Spleen (tissue), 11 donors: ENCODE data around the gene UROC1. TPM values are rescaled to one million over a fixed set of nuclear protein-coding genes. Genes with fewer than 3 reads are reported as not detected.

Experiments used
- DNase-seq: peaks from one replicate; pipeline ENCODE4 v3.0.0-alpha.2; 2020
- H3K27ac ChIP-seq, 8 donors: fragments of 200-600 bp; sonication (generic) in 7 of 8; 1 replicate in 4 of 8; 2 replicates in 4 of 8; pipeline versions ENCODE4 v1.5.0 to v1.8.0; 2016 to 2021; ENCODE audit warnings: inconsistent platforms in 4 of 8, mild to moderate bottlenecking in 4 of 8, moderate library complexity in 1 of 8
- H3K27me3 ChIP-seq, 7 donors: fragments of 200-600 bp; sonication (generic) in 6 of 7; replicated peaks in 1 of 7; 1 replicate in 4 of 7; 2 replicates in 3 of 7; pipeline versions ENCODE4 v1.5.0 to v1.8.0; 2016 to 2021; ENCODE audit warnings: inconsistent platforms in 3 of 7, mild to moderate bottlenecking in 1 of 7
- H3K36me3 ChIP-seq, 6 donors: fragments of 200-600 bp; sonication (generic) in 5 of 6; 1 replicate in 4 of 6; 2 replicates in 2 of 6; pipeline versions ENCODE4 v1.5.0 to v1.8.0; 2016 to 2021; ENCODE audit warnings: inconsistent platforms in 2 of 6
- H3K4me1 ChIP-seq, 6 donors: fragments of 200-600 bp; sonication (generic) in 5 of 6; 1 replicate in 3 of 6; 2 replicates in 3 of 6; pipeline versions ENCODE4 v1.5.0 to v1.8.0; 2016 to 2021; ENCODE audit warnings: inconsistent platforms in 3 of 6
- H3K4me3 ChIP-seq, 8 donors: fragments of 200-600 bp; sonication (generic) in 7 of 8; 1 replicate in 4 of 8; 2 replicates in 4 of 8; pipeline versions ENCODE4 v1.5.0 to v1.8.0; 2016 to 2021; ENCODE audit warnings: inconsistent platforms in 4 of 8, mild to moderate bottlenecking in 4 of 8, moderate library complexity in 2 of 8
- H3K9me3 ChIP-seq, 8 donors: fragments of 200-600 bp; sonication (generic) in 7 of 8; 1 replicate in 4 of 8; 2 replicates in 4 of 8; pipeline versions ENCODE4 v1.5.0 to v1.8.0; 2016 to 2021; ENCODE audit warnings: inconsistent platforms in 4 of 8
- POLR2A ChIP-seq, 3 donors: fragments of 450-650 bp; IDR thresholded peaks; one replicate each; pipeline ENCODE4 v1.5.1; 2017; ENCODE audit warnings: antibody characterized with exemption in 3 of 3, mild to moderate bottlenecking in 1 of 3
- POLR2AphosphoS5 ChIP-seq, 3 donors: sonication (generic); formaldehyde crosslinking; IDR thresholded peaks; one replicate each; pipeline ENCODE4 v1.5.1; 2017; ENCODE audit warnings: antibody characterized with exemption in 3 of 3
- WGBS, 5 donors: extraction: QIAGEN DNeasy Blood & Tissue Kit in 3 of 5; methylation state at CpG; one replicate each; pipeline versions ENCODE4 v1.1.5 to v1.1.7; 2013 to 2018; 5-methylcytosine and 5-hydroxymethylcytosine counted together
- intact Hi-C: fragments of 100-400 bp; cut with DNase I; formaldehyde crosslinking; loops from one replicate; pipeline ENCODE4 v1.15.0; 2023; ENCODE audit warnings: low total_unique reads
- polyA plus RNA-seq, 3 donors: library from polyadenylated mRNA; stranded (reverse); fragments of 200-250 nt; gene quantifications; one replicate each; pipeline ENCODE4 v1.2.1, GENCODE V29; 2013
- total RNA-seq, 7 donors: library from RNA; depleted of rRNA in 3 of 7; stranded (reverse); fragments of >200 nt in 3 of 7; fragmentation: NEBNext Ultra II Directional in 4 of 7; extraction: Animal tissue kit (Norgen Biotek cat#: 25700) in 4 of 7; gene quantifications; one replicate each; pipeline versions ENCODE4 v1.1.0 to v1.2.1, GENCODE V29; 2016 to 2021
- TF ChIP-seq, protein P1 (sequence below), 11 experiments: fragments of 200-600 bp in 7 of 11; fragments of 450-650 bp in 4 of 11; sonication (generic) in 4 of 11; IDR thresholded peaks in 8 of 11; conservative IDR thresholded peaks in 3 of 11; 1 replicate in 7 of 11; 2 replicates in 4 of 11; pipeline versions ENCODE4 v1.4.0 to v1.8.0; 2016 to 2021; ENCODE audit warnings: antibody characterized with exemption in 11 of 11, inconsistent platforms in 4 of 11, mild to moderate bottlenecking in 1 of 11
- donor health status: healthy with polysubstance abuse.
- donor health status: DM: no; HTN: no; CAD: no; lungs with moderate emphysema.
- donor health status: DM: no; HTN: no; CAD: no.
- donor health status: Bipolar disorder and iron deficiency.
- donor health status: healthy.
- donor health status: DM: no; HTN: no; CAD: no.
- donor health status: DM: yes; HTN: yes; CAD: no.

The UROC1 gene
- total and polyA plus RNA-seq, 10 donors, result 0.02 to 0.16 (median 0.03) TPM; not detected in 6

DNA sequence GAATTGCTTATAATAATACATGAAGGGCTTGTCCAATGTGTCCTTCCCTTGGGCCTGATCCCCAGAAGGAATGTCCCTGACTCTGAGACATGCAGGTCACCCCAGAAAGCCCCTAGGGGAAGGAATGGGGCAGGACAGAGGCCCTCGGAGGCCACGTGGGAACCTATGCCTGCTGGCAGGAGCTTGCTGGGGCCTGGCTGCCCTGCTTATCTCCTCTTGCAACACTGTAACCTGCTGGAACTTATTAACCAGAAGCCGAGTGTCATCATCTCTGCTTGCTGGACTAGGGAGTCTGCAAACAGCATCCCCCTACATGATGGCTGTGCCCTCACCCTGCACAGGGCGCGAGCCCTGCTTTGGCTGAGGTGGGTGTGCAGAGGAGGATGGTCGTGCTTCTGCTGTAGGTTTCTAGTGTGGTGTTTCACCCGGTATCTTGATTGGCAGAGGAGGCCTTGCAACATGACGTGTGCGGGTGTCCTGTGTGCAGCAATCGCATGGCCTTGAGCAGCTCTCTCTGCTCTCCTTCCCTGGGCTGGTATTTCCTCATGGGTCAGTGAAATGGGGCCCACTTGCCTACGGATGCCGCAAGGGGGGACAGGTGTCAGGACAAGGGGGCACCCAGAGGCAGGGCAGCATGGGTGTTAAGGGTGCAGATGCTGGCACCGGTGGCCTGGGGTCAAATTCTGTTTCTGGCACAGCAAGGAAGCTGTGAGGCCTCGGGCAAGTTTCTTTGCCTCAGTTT lies 11.4 kb upstream of the UROC1 start:
- H3K4me1 ChIP-seq, result peaks cover 3 to 71% (median 38%) of the 10 kb centered on the region in 6 donors
- TF ChIP-seq POLR2AphosphoS5 (IDR thresholded peaks at IDR 0.05) (no peak), POLR2A (IDR thresholded peaks at IDR 0.05) (no peak)
- TF ChIP-seq, protein P1, sequence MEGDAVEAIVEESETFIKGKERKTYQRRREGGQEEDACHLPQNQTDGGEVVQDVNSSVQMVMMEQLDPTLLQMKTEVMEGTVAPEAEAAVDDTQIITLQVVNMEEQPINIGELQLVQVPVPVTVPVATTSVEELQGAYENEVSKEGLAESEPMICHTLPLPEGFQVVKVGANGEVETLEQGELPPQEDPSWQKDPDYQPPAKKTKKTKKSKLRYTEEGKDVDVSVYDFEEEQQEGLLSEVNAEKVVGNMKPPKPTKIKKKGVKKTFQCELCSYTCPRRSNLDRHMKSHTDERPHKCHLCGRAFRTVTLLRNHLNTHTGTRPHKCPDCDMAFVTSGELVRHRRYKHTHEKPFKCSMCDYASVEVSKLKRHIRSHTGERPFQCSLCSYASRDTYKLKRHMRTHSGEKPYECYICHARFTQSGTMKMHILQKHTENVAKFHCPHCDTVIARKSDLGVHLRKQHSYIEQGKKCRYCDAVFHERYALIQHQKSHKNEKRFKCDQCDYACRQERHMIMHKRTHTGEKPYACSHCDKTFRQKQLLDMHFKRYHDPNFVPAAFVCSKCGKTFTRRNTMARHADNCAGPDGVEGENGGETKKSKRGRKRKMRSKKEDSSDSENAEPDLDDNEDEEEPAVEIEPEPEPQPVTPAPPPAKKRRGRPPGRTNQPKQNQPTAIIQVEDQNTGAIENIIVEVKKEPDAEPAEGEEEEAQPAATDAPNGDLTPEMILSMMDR (IDR thresholded peaks at IDR 0.05 in 8 of 11, conservative IDR thresholded peaks at IDR 0.05 in 3 of 11), result no peak
- H3K4me3 ChIP-seq, result no peak overlapping the region
- H3K27me3 ChIP-seq, result peaks cover 0 to 37% (median 11%) of the 10 kb centered on the region in 7 donors
- 45 to 77% (median 65%) methylated on average over 11 to 14 of the region's 14 CpGs for WGBS, 5 donors
- no peaks in the 10 kb centered on the region for H3K36me3 ChIP-seq
- no peaks in the 10 kb centered on the region for H3K9me3 ChIP-seq
- intact Hi-C loops, result loop anchor here (5.0 to 10.0 kb wide), 2 partner anchors 126 to 1018 kb away; partner anchors contain the start of gene TXNRD3
- H3K27ac ChIP-seq, result peak overlapping the region in 6 of 8 donors; percentile 67 to 93 (median 78)
- peak; percentile 78 for DNase-seq

DNA sequence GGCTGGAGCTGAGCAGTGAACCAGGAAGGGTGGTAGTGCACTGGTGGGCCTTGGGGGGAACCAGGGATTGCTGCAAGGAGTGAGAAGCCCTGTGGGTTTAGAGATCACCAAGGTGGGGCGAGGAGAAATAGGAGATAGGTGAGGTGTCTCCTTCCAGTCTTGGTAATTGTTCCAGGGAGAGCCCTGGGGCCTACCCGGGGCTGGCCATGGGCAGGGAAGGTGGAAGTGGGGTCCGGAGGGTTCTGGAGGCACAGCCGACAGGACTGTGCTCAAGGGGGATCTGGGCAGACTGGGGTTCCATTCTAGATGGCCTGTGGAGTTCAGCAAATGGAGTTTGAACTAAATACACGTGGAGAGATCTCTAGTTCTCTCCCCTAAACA lies 10.8 kb upstream of the UROC1 start:
- Histone ChIP-seq H3K4me1 (peaks cover 3 to 77% (median 43%) of the 10 kb centered on the region in 6 donors), H3K27ac (peak overlapping the region in 5 of 8 donors; percentile 67 to 93 (median 88)), H3K27me3 (peaks cover 0 to 43% (median 16%) of the 10 kb centered on the region in 7 donors), H3K36me3 (no peaks in the 10 kb centered on the region), H3K9me3 (no peaks in the 10 kb centered on the region), H3K4me3 (no peak overlapping the region)
- intact Hi-C loops, result loop anchor here (5.0 to 10.0 kb wide), 2 partner anchors 126 to 1019 kb away; partner anchors contain the start of gene TXNRD3
- WGBS, 5 donors, result 66 to 87% (median 83%) methylated on average over 5 of the region's 5 CpGs
- DNase-seq, result peak; percentile 60
- TF ChIP-seq POLR2A (IDR thresholded peaks at IDR 0.05) (no peak), POLR2AphosphoS5 (IDR thresholded peaks at IDR 0.05) (no peak)
- TF ChIP-seq, protein P1 (IDR thresholded peaks at IDR 0.05 in 8 of 11, conservative IDR thresholded peaks at IDR 0.05 in 3 of 11), result no peak

DNA sequence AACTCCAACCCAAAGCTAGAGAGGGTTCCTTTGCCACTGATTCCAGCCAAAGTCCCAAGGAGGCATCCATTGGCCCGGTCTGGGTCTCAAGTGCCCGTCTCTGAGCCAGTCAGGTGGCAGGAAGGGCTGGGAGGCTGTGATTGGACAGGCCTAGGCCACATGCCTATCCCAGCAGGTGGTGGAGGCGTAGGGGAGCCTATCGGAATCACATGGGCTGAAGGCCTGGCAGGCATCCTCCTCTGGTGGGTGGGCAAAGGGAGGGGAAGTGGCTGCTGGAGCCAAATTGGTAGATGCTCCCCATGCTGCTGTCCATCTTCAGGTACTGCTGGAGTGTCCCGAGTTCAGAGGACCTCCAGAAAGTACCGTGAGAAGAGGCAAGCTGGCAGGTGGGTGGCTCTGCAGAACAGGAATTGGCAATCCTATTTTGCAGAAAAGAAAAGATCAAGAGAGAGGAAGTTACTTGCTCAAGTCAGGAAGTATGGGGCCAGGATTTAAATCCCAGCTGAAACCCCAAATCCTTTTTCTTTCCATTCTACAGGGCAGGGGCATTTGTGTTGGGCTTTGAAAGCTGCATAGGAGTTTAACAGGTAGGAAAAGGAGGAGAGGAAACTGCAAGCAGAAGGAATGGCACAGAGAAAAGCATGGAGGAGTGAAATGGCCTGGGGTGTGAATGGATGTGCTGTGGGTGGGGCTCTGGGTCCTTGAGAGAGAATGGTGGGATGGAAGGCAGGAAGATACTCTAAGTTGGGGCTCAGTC lies 10.1 kb upstream of the UROC1 start:
- WGBS, 5 donors, result 57 to 72% (median 70%) methylated on average over 6 of the region's 6 CpGs
- TF ChIP-seq, protein P1 (IDR thresholded peaks at IDR 0.05 in 8 of 11, conservative IDR thresholded peaks at IDR 0.05 in 3 of 11), result no peak
- no peak for TF ChIP-seq POLR2A (IDR thresholded peaks at IDR 0.05)
- TF ChIP-seq POLR2AphosphoS5 (IDR thresholded peaks at IDR 0.05), result no peak
- H3K4me1 ChIP-seq, result peaks cover 3 to 84% (median 45%) of the 10 kb centered on the region in 6 donors
- DNase-seq, result peak; percentile 64
- H3K36me3 ChIP-seq, result no peaks in the 10 kb centered on the region
- H3K4me3 ChIP-seq, result no peak overlapping the region
- intact Hi-C loops, result loop anchor here (5.0 to 10.0 kb wide), 2 partner anchors 127 to 1020 kb away; partner anchors contain the start of gene TXNRD3
- H3K27me3 ChIP-seq, result peaks cover 0 to 51% (median 16%) of the 10 kb centered on the region in 7 donors
- peak overlapping the region in 3 of 8 donors; percentile 88 to 93 (median 90) for H3K27ac ChIP-seq
- H3K9me3 ChIP-seq, result no peaks in the 10 kb centered on the region
